IPS-15b (cell line): Measurements from ENCODE around the gene TTC6.

Experiments used
- H3K27me3 ChIP-seq: one replicate; pipeline ENCODE4 v1.6.1; 2013; ENCODE audit warnings: low read length; ENCODE audit not compliant: control insufficient read depth, insufficient read depth
- H3K36me3 ChIP-seq: one replicate; pipeline ENCODE4 v1.6.1; 2013; ENCODE audit warnings: low read length; ENCODE audit not compliant: control insufficient read depth, insufficient read depth
- H3K4me1 ChIP-seq: one replicate; pipeline ENCODE4 v1.6.1; 2013; ENCODE audit warnings: mild to moderate bottlenecking, low read length; ENCODE audit not compliant: control insufficient read depth, insufficient read depth
- H3K4me3 ChIP-seq: one replicate; pipeline ENCODE4 v1.5.1; 2013; ENCODE audit warnings: low read depth, low read length
- H3K9ac ChIP-seq: one replicate; pipeline ENCODE4 v1.6.1; 2013; ENCODE audit warnings: low read depth, mild to moderate bottlenecking, low read length
- H3K9me3 ChIP-seq: one replicate; pipeline ENCODE4 v1.6.1; 2013; ENCODE audit warnings: mild to moderate bottlenecking, low read length; ENCODE audit not compliant: control insufficient read depth, insufficient read depth

TTC6 gene

DNA sequence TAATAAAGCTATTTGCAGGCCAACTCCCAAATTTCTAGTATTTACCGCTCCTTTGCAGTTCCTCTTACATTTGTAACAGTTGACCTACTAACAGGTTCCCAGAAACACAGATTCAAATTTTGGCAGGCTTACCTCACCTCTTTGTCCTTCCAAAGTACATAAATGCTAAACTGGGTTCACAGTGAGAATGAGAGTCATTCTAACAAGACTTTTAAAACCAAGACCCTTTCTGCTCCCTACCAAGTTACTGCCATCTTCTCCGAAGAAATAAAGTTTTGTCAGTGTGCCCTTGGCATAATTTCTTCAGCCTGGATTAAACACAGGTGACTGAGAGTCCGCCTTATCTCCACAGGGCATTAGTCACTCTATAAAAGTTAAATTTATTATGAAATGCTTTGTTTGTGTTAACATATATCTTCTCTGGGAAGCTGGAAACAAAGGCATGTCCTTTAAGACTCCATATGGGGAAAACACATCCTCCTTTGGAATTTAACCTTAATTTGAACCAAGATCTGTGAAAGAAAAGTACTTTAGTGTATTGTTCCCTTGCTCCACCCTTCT, 28.5 kb upstream of the TTC6 start:
- peaks cover 6% of the 10 kb centered on the region for H3K4me1 ChIP-seq
- no peaks in the 10 kb centered on the region for H3K36me3 ChIP-seq
- no peaks in the 10 kb centered on the region for H3K9me3 ChIP-seq
- H3K4me3 ChIP-seq: no peak overlapping the region
- no peaks in the 10 kb centered on the region for H3K27me3 ChIP-seq
- no peak overlapping the region for H3K9ac ChIP-seq

DNA sequence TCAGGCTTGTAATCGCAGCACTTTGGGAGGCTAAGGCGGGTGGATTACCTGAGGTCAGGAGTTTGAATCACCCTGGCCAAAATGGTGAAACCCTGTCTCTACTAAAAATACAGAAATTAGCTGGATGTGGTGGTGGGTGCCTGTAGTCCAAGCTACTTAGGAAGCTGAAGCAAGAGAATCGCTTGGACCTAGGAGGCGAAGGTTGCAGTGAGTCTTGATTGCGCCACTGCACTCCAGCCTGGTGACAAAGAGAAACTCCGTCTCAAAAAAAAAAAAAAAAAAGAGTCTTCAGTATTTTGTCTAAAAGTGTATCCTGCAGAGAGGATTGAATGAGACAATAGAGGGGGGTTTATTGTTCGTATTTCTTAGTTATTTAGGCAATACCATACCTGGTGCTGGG, 25.7 kb upstream of the TTC6 start:
- no peaks in the 10 kb centered on the region for H3K36me3 ChIP-seq
- no peak overlapping the region for H3K9ac ChIP-seq
- no peak overlapping the region for H3K4me3 ChIP-seq
- peaks cover 6% of the 10 kb centered on the region for H3K4me1 ChIP-seq
- H3K27me3 ChIP-seq: peaks cover 6% of the 10 kb centered on the region
- H3K9me3 ChIP-seq: no peaks in the 10 kb centered on the region

DNA sequence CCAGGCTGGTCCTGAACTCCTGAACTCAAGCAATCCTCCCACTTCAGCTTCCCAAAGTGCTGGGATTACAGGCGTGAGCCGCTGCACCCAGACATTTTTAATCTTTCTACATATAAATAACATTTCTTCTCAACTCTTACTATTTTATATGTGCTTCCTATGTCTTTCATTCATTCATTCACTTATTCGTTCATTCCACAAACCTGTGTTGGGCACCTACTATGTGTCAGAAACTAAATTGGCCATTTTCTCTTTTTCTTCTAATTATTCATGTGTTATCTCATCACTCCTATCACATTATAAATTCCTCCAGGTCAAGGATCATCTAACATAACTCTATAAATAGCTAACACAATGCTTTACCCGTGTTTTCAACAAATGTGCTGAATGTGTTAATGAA, 24.0 kb upstream of the TTC6 start:
- peaks cover 6% of the 10 kb centered on the region for H3K4me1 ChIP-seq
- H3K9me3 ChIP-seq: no peaks in the 10 kb centered on the region
- H3K27me3 ChIP-seq: peaks cover 21% of the 10 kb centered on the region
- H3K36me3 ChIP-seq: no peaks in the 10 kb centered on the region
- H3K4me3 ChIP-seq: no peak overlapping the region
- no peak overlapping the region for H3K9ac ChIP-seq

DNA sequence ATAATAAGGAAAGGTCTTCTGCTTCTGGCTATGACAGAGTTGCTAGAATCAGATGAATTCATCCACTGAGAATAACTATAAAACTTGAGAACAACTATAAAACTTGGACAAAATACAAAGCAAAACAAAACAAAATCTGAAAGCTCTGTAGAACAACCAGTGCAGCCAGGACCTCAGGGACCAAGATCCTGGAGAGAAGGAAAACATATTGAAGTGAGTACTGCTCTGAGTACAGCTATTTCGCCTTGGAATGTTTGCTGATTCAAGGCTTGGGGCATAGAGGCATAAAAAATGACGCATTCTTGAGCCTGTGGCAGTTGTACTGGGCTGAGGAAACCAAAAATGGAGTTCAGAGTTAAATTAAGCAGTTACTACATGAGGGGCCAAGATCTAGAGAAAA, 22.1 kb upstream of the TTC6 start:
- Histone ChIP-seq H3K9me3 (no peaks in the 10 kb centered on the region), H3K27me3 (peaks cover 39% of the 10 kb centered on the region), H3K4me1 (no peaks in the 10 kb centered on the region), H3K4me3 (no peak overlapping the region), H3K9ac (no peak overlapping the region), H3K36me3 (no peaks in the 10 kb centered on the region)

DNA sequence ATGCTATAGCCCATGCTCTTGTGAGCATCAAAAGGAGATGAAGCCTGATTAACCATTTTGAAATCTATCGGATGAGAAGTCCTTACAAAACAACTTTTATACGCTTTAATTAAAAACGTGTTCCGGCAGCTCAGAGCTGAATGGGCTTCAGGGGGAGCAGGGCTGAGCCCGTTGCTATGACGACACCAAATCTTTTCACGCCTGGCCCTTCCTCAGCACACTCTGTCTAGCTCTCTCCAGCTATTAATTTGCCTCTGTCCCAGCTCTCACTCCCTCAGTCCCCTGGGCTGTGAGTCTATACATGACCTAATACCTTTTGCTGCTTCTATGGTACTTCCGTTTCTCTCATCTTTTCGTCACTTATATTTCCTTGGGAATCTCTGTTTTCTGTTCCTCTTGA, 16.2 kb upstream of the TTC6 start:
- H3K27me3 ChIP-seq: peaks cover 92% of the 10 kb centered on the region
- H3K9me3 ChIP-seq: no peaks in the 10 kb centered on the region
- no peaks in the 10 kb centered on the region for H3K4me1 ChIP-seq
- no peak overlapping the region for H3K4me3 ChIP-seq
- H3K9ac ChIP-seq: no peak overlapping the region
- no peaks in the 10 kb centered on the region for H3K36me3 ChIP-seq

DNA sequence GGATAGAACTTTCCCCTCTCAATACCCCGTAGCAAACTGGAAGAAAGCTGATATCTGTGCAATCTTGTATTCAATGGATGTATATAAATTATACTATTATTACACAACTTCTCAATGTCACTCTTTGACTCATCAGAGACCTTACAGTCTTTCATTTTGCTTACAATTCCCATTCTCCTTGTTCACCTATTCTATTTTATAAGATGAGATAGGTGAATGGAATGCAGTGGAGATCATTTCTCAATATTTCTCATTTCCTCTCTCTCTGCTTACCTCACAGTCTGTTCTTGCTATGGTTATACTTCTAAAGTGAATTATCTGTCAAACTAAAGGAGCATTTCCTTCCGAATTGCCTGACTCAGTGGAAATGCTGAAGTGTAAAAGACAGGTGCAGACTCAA, 15.3 kb upstream of the TTC6 start:
- Histone ChIP-seq H3K27me3 (peaks cover 96% of the 10 kb centered on the region), H3K4me1 (no peaks in the 10 kb centered on the region), H3K9me3 (no peaks in the 10 kb centered on the region), H3K9ac (no peak overlapping the region), H3K36me3 (no peaks in the 10 kb centered on the region), H3K4me3 (no peak overlapping the region)

DNA sequence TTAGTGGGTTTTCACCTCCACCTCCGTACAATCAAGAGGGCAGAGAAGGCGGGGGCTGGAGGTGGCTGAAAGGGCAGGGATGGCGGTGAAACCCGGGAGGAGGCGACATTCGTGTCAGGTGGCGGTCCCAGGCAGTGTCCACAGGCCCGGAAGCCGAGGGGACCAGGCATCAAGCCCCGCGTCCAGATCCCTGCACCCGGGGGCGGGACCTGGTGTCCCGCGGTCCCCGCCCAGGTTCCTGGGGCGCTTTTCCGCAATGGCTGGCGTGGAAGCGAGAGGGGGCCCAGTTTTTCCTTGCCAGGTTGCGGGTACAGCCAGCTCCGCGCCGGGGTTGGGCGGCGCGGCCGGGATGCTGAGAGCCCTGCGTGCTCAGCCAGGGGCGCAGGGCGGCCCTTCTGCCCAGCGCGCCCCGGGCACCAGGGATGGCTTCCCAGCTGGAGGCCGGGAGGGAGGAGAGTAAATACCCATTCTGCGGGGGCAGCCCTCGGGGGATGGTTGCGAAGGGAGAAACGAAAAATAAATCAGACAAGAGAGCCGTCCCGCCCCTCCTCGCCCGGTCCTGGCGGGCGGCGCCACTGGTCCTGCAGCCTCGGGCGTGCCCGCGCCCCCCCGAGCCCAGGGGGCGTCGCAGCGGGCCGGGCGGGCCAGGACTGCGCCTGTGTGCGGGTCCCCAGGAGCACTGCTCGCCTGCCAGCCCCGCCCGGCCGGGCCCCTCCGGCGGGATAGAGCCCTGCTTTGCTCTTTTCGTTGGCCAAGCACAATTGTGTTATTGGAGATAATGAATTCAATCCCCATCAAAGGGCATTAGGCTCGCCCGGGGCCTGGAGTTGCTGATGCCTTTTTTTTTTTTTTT, 11.8 kb upstream of the TTC6 start:
- Histone ChIP-seq H3K4me1 (peaks cover 8% of the 10 kb centered on the region), H3K9me3 (no peaks in the 10 kb centered on the region), H3K4me3 (peak overlapping the region; percentile 36), H3K36me3 (no peaks in the 10 kb centered on the region), H3K27me3 (peaks cover 95% of the 10 kb centered on the region), H3K9ac (no peak overlapping the region)

DNA sequence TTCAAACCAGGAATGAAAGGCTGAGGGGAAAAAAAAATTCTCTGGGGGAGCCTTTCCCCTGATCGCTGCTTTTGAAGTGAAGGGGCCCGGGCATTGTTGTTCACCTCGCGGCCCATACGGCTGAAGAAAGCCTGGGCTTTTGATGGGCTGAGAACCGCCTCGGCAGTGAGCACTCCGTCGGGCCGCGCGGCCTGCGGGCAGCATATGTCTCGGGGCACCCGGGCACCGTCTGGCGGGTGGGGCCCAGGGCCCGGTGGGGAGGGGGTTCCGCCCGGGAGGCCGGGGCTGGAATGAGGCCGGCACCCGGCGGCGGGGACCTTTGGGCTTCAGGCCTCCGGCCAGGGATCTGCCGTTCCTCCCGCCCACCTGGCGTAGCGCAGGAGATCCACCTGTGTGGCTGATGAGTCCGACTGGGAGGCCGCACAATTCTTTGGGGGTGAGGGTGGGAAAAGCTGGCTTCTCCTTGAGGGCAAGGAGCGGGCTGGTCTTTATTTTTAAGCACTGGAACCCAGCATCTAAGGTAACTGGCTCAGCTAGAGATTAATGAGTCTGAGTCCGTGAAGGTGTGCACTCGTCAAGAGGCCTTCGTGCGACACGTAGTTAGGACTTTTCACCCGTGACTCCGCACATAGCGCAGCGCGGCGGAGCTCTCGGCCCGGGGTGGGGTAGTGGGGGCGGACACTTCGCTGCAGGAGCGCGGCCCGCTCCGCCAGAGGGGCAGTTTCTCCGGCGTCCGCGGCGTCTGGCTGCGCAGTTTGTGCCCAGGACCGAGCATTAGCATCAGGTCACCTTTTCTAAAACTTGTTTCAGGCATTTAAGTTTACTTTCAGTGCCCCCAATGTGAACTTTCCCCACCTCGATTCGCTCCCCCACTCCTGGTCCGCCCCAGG, 11.0 kb upstream of the TTC6 start:
- Histone ChIP-seq H3K9ac (no peak overlapping the region), H3K9me3 (no peaks in the 10 kb centered on the region), H3K4me1 (peaks cover 13% of the 10 kb centered on the region), H3K27me3 (peaks cover 95% of the 10 kb centered on the region), H3K4me3 (peak overlapping the region; percentile 39), H3K36me3 (no peaks in the 10 kb centered on the region)

DNA sequence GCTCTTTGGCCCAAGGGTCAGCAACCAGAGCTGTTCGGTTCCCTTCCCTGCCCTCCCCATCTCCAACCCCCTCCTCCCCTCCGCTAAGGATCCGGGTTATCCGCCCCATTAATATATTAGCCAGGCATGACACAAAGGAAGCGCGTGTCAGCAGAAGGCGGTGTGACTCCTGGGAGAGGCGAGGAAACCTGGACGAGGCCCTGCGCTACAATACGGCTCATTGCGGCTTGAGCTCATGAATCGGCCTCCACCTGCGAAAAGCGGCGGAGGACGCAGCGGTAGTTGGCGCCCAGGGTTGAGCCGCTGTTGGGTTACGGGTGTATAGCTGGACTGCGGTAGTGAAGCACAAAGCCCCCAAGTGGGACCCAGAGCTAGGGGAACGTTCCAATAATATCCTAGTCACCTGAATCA, 10.3 kb upstream of the TTC6 start:
- H3K4me3 ChIP-seq: peak overlapping the region; percentile 39
- no peak overlapping the region for H3K9ac ChIP-seq
- H3K9me3 ChIP-seq: no peaks in the 10 kb centered on the region
- H3K27me3 ChIP-seq: peaks cover 95% of the 10 kb centered on the region
- no peaks in the 10 kb centered on the region for H3K36me3 ChIP-seq
- H3K4me1 ChIP-seq: peaks cover 14% of the 10 kb centered on the region

DNA sequence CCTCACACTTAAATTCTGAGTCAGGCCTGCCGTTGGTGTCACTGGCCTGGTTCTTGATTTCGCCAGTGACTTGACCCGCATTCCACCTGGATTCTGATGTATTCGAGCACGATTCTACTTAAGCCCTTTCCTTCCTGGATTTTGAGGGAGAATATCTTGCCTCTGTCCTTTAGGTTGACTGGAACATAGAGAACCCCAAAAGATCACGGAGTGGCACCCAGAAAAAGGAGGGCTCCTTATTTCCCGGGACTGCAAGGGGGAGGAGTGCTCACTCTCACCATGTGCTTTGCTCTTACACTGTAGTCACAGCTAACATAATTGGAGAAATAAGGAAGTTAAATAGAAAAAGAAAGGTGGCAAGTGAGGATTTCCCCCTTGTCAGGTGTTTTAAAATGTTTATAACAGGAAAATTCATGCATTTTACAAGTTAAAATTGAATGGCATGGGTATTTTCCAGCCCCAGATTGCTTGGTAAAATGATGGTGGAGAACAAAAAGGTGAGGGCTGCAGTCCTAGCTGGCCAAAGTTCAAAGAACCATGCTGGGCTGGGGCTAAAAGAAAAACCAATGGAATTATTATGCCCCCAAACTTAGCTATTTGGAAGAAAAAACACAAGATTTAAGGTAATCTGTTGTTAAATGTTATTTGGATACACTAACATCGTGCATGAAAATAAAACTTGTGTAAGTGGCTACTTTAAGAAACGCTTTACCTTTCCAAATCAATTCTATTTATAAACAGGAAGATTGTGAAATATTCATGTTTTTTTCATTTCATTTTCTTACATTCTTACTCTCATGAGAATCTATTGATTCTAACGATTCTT, 9.2 kb upstream of the TTC6 start:
- Histone ChIP-seq H3K4me1 (peaks cover 14% of the 10 kb centered on the region), H3K9me3 (no peaks in the 10 kb centered on the region), H3K36me3 (no peaks in the 10 kb centered on the region), H3K27me3 (peaks cover 95% of the 10 kb centered on the region), H3K9ac (no peak overlapping the region), H3K4me3 (no peak overlapping the region)

DNA sequence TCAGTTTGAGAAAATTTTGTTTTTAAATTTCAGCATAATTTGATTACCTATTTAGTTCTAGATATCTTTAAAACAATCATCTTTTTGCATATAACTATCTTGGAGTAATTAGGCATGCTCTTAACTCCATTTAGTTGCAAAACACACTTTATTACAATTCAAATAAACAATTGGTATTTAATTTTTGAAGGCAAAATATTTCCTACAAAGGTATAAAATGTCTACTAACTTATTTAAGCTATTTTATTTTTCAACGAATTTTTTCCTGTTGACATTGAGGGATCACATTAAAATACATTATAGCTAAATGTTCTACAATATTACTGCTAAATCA, 8.7 kb upstream of the TTC6 start:
- peaks cover 92% of the 10 kb centered on the region for H3K27me3 ChIP-seq

More for the DNA sequence above, 8.7 kb upstream of the TTC6 start:
- no peaks in the 10 kb centered on the region for H3K36me3 ChIP-seq
- H3K9ac ChIP-seq: no peak overlapping the region
- H3K9me3 ChIP-seq: no peaks in the 10 kb centered on the region
- H3K4me3 ChIP-seq: no peak overlapping the region
- H3K4me1 ChIP-seq: peaks cover 14% of the 10 kb centered on the region
